Skeletal muscle satellite cell (primary cell): ENCODE data around the gene ASCC1.

Experiments
- H3K27me3 ChIP-seq: 2 replicates; pipeline ENCODE4 v1.7.0; 2013; ENCODE audit warnings: low read length; ENCODE audit not compliant: control insufficient read depth, insufficient read depth
- H3K36me3 ChIP-seq: 2 replicates; pipeline ENCODE4 v1.7.0; 2013; ENCODE audit warnings: mild to moderate bottlenecking, control low read depth, low read length; ENCODE audit not compliant: insufficient read depth
- H3K4me1 ChIP-seq: 2 replicates; pipeline ENCODE4 v1.7.0; 2013; ENCODE audit warnings: low read length; ENCODE audit not compliant: control insufficient read depth, insufficient read depth
- H3K4me2 ChIP-seq: 2 replicates; pipeline ENCODE4 v1.7.0; 2013; ENCODE audit warnings: mild to moderate bottlenecking, low read length
- H3K4me3 ChIP-seq: 2 replicates; pipeline ENCODE4 v1.7.0; 2013; ENCODE audit warnings: low read length
- H3K9ac ChIP-seq: 2 replicates; pipeline ENCODE4 v1.7.0; 2013; ENCODE audit warnings: mild to moderate bottlenecking, low read depth, low read length, moderate library complexity
- H3K9me3 ChIP-seq: replicated peaks from 2 replicates; pipeline ENCODE4 v1.7.0; 2013; ENCODE audit warnings: mild to moderate bottlenecking, control low read depth, low read length

Gene ASCC1

GRCh38 chr10:72074574-72075375 lies 141.3 kb downstream of the ASCC1 start:
- H3K4me2 ChIP-seq = no peak overlapping the region
- no peak overlapping the region for H3K4me3 ChIP-seq
- no peaks in the 10 kb centered on the region for H3K4me1 ChIP-seq
- H3K9me3 ChIP-seq = no peaks in the 10 kb centered on the region
- no peak overlapping the region for H3K9ac ChIP-seq
- H3K36me3 ChIP-seq = no peaks in the 10 kb centered on the region
- H3K27me3 ChIP-seq = peaks cover 7% of the 10 kb centered on the region

DNA sequence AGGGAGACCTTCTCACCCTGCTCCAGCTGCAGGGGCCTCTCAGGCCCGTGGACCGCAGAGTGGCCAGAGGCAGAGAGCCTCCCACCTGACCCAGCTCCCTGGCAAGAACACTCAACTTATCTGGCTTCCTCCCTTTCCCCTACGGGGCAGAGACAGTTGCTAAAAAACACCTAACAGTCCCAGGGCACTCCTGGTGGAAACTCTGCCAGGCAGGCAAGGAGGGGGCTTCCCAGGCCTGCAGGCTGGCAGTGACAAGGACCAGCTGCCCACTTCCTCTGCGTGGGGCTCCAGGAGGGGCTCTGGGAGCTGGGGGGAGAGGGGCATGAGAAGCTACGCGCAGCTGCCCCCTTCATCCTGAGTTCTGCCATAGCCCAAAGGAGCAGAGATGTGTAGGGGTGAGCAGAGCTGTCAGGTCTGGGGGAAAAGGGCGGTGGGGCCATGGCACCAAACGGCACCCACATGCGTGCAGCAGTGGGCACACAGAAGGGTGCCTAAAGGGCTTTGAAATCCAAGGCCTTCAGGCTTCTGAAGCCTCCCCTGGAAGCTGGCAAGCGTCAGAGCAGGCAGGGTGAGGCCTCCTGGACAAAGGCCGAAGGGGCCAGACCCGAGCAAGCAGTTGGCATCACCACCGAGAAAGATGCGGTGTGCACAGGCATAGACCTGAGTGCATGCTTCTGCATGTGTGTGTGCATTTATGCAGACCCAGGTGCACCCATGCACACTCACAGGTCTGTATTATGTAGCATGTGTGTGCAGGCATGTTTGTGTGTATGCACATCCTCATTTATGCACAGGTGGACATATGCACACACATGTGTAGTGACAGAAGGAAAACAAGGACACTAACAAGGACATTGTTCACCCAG lies 142.1 kb downstream of the ASCC1 start:
- no peaks in the 10 kb centered on the region for H3K9me3 ChIP-seq
- no peak overlapping the region for H3K9ac ChIP-seq
- peaks cover 1% of the 10 kb centered on the region for H3K4me1 ChIP-seq
- no peaks in the 10 kb centered on the region for H3K36me3 ChIP-seq
- no peak overlapping the region for H3K4me2 ChIP-seq
- peaks cover 7% of the 10 kb centered on the region for H3K27me3 ChIP-seq
- no peak overlapping the region for H3K4me3 ChIP-seq

DNA sequence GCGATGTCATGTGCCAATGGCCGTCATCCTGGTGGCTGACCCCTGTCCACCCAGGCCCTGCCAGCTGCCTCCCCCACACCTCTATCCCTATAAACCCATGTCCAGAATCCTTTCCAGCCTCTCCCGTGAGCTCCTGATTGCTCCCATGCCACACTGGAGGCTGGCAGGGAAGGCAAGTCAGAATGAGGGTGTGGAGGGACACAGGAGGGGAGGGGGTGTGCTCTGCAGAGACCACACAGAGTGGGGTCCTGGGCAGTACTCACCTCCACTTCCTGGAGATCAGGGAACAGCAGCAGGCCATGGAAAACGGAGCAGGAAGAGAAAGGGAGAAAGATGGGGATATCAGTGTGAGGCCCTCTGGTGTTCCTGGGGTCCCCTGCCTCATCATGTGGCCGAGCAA lies 143.4 kb downstream of the ASCC1 start:
- no peak overlapping the region for H3K4me3 ChIP-seq
- peaks cover 11% of the 10 kb centered on the region for H3K27me3 ChIP-seq
- no peak overlapping the region for H3K9ac ChIP-seq
- peaks cover 4% of the 10 kb centered on the region for H3K4me1 ChIP-seq
- no peaks in the 10 kb centered on the region for H3K9me3 ChIP-seq
- no peak overlapping the region for H3K4me2 ChIP-seq
- no peaks in the 10 kb centered on the region for H3K36me3 ChIP-seq

DNA sequence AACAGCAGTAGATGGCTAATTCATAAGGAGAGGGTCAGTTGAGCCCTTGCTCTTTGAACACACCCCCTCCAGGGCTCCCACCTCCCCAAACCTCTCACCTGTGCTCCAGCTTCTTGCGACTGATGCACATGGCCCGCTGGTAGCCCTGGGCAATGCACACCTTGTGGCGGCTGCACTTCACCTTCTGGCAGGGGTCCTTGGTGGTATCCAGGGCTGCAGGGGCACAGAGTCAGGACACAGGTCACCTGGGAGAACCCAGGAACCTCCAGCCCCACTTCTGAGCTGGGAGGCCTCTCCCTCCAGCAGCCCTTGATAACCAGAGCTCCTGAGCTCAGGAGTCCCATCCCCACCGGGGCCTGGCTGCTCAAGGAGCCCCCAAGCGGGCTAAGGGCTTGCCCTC lies 144.0 kb downstream of the ASCC1 start:
- Histone ChIP-seq H3K9me3 (no peaks in the 10 kb centered on the region), H3K4me1 (peaks cover 4% of the 10 kb centered on the region), H3K4me3 (no peak overlapping the region), H3K27me3 (peaks cover 16% of the 10 kb centered on the region), H3K4me2 (no peak overlapping the region), H3K9ac (no peak overlapping the region), H3K36me3 (no peaks in the 10 kb centered on the region)

GRCh38 chr10:72069751-72070526 lies 146.1 kb downstream of the ASCC1 start:
- Histone ChIP-seq H3K9me3 (no peaks in the 10 kb centered on the region), H3K27me3 (peaks cover 9% of the 10 kb centered on the region), H3K9ac (no peak overlapping the region), H3K4me3 (no peak overlapping the region), H3K4me2 (no peak overlapping the region), H3K36me3 (no peaks in the 10 kb centered on the region), H3K4me1 (peaks cover 4% of the 10 kb centered on the region)

DNA sequence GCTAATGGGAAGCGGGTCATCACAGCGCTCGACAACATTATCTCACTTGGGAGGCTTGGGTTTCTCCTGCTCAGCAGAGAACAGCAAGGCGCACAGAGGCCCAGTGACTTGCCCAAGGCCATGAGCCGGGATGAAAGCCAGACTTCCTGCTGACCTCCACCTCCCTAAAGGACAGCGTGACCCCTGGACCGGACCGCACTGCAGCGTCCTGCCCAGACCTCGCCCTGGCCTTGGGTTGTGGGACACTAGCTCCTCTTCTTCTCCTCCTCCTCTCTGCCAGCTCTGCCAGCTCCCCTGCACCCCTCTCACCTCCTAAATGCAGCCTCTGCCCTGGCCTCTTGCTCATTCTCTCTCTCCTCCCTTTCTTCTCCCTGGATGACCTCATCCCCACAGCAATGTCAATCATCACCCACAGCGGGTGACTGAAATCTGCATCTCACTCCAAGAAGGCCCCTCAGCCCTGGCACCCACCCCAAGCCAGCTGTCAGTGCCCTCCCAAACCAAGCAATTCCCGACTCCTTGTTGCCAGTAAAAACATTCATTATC lies 147.1 kb downstream of the ASCC1 start:
- H3K27me3 ChIP-seq = peaks cover 9% of the 10 kb centered on the region
- H3K9me3 ChIP-seq = no peaks in the 10 kb centered on the region
- no peaks in the 10 kb centered on the region for H3K36me3 ChIP-seq
- peaks cover 4% of the 10 kb centered on the region for H3K4me1 ChIP-seq
- H3K4me2 ChIP-seq = no peak overlapping the region
- H3K9ac ChIP-seq = no peak overlapping the region
- H3K4me3 ChIP-seq = no peak overlapping the region

DNA sequence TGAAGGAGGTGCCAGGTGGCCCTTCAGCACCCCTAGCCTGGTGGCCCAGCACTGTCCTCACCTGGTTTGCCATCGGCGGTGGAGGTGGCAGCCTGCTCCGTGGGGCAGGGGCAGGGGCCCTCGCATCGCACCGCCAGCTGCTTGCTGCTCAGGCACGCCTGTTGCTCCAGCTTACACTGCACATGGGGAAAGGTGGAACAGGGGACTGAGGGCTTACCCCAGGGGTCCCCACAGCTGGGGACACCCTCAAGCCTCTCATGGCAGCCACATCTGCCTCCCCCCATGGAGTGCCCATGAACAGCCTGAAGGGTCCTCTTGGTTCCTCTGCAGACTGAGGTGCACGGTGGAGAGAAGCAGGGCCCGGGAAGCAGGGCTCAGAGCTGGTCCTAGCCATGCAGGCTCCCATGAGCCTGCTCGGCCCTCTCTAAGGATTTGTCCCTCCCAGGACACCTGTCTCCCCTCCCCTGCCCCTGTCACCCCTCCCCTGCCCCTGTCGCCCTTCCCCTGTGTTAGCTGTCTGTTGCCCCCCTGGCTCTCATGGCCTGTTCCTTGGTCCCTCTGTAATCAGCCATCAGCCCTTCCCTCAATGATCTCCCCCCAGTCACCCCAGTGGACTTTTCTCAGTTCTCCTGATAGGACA lies 147.8 kb downstream of the ASCC1 start:
- Histone ChIP-seq H3K27me3 (peaks cover 9% of the 10 kb centered on the region), H3K9me3 (no peaks in the 10 kb centered on the region), H3K4me2 (no peak overlapping the region), H3K4me3 (no peak overlapping the region), H3K36me3 (no peaks in the 10 kb centered on the region), H3K4me1 (peaks cover 4% of the 10 kb centered on the region), H3K9ac (no peak overlapping the region)

- H3K4me3 ChIP-seq = no peak overlapping the region
- H3K36me3 ChIP-seq = no peaks in the 10 kb centered on the region
- no peaks in the 10 kb centered on the region for H3K9me3 ChIP-seq
- no peak overlapping the region for H3K9ac ChIP-seq
- H3K4me2 ChIP-seq = no peak overlapping the region
- H3K4me1 ChIP-seq = peaks cover 4% of the 10 kb centered on the region
- peaks cover 9% of the 10 kb centered on the region for H3K27me3 ChIP-seq
These were observed 148.5 kb downstream of the ASCC1 start for GRCh38 chr10:72067463-72068125.

DNA sequence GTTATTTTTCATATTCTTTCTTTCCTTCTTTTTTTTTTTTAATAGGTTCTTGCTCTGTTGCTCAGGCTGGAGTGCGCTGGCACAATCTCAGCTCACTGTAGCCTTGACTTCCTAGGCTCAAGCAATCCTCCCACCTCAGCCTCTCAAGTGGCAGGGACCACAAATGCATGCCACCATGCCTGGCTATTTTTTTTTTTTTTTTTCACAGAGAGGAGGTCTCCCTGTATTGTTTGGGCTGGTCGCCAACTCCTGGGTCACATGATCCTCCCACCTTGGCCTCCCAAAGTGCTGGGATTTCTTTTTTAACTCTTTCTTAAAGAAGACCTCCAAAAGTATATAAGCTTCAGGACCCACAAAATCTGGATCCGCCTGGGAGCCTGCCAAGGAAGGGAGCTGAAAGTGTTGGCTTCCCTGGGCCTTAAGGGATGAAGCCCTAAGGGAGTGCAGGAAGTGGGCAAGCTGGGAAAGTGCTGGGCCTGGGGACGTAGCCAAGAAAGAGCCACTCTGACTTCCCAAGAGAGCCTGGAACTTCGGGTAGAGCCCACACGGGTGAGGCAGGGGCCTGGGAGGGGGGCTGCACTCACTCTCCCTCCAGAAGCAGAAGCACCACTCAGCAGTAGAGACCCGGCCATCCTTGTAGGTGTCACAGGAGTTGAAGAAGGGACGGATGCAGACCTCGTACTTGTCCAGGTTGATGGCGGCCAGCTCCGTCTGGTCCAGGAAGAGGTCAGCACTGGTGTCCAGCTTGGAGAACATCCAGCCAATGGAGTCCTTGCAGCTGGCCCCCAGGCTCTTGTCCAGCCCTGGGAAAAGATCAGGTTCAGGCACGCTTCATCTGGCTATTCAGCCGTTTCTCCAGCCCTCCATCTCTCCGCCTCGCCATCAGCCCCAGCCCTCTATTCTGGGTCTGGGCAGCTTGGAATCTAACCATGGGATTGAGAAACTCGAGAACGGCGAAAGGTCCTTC lies 149.5 kb downstream of the ASCC1 start:
- no peaks in the 10 kb centered on the region for H3K36me3 ChIP-seq
- H3K4me3 ChIP-seq = no peak overlapping the region
- H3K9ac ChIP-seq = no peak overlapping the region
- H3K27me3 ChIP-seq = peaks cover 9% of the 10 kb centered on the region
- H3K4me2 ChIP-seq = no peak overlapping the region
- H3K9me3 ChIP-seq = no peaks in the 10 kb centered on the region
- peaks cover 4% of the 10 kb centered on the region for H3K4me1 ChIP-seq
